ENCODE results near the gene VWA5B2. TPM values are rescaled to one million over a fixed set of nuclear protein-coding genes. Genes with fewer than 3 reads are reported as not detected.

Gene VWA5B2
- total and polyA plus RNA-seq, 2 of the 13 experiments (the other 11 are each of a cell fraction or from before 2014, with no cell fraction given), result 0.03 to 0.04 TPM

DNA sequence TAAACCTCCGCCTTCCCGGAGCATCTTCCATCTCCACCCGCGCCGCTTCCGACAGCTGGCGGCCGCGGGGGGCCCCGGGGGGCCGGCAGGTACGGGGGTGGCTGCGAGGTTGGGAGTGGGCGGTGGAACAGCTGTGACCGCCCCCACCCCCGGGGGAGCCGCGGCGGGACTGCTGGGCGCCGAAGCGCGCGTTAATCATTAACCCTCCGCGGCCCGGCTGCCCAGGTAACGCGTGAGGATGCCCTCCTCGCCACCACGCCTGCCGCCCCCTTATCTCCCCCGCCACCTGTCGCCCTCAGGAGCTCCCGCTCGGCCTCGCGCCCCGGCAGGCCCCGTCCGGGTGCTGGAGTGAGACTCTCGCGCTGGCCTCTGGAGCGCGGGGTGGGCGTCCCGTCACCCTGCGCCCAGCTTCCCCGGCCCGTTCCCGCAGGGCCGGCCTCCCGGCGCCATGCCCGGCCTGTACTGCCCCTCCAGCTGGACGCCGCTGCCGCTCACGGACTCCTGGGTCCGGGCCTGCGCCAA lies 757 bp downstream of the VWA5B2 start (continued):
- TF ChIP-seq, protein P1, sequence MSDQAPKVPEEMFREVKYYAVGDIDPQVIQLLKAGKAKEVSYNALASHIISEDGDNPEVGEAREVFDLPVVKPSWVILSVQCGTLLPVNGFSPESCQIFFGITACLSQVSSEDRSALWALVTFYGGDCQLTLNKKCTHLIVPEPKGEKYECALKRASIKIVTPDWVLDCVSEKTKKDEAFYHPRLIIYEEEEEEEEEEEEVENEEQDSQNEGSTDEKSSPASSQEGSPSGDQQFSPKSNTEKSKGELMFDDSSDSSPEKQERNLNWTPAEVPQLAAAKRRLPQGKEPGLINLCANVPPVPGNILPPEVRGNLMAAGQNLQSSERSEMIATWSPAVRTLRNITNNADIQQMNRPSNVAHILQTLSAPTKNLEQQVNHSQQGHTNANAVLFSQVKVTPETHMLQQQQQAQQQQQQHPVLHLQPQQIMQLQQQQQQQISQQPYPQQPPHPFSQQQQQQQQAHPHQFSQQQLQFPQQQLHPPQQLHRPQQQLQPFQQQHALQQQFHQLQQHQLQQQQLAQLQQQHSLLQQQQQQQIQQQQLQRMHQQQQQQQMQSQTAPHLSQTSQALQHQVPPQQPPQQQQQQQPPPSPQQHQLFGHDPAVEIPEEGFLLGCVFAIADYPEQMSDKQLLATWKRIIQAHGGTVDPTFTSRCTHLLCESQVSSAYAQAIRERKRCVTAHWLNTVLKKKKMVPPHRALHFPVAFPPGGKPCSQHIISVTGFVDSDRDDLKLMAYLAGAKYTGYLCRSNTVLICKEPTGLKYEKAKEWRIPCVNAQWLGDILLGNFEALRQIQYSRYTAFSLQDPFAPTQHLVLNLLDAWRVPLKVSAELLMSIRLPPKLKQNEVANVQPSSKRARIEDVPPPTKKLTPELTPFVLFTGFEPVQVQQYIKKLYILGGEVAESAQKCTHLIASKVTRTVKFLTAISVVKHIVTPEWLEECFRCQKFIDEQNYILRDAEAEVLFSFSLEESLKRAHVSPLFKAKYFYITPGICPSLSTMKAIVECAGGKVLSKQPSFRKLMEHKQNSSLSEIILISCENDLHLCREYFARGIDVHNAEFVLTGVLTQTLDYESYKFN (CRISPR knock-in tag; conservative IDR thresholded peaks at IDR 0.05), result peak; percentile 37
- no peak for TF ChIP-seq PCBP1 (IDR thresholded peaks at IDR 0.05; ENCODE audit: borderline replicate concordance, low read depth, low read length)
- TF ChIP-seq, protein P2, sequence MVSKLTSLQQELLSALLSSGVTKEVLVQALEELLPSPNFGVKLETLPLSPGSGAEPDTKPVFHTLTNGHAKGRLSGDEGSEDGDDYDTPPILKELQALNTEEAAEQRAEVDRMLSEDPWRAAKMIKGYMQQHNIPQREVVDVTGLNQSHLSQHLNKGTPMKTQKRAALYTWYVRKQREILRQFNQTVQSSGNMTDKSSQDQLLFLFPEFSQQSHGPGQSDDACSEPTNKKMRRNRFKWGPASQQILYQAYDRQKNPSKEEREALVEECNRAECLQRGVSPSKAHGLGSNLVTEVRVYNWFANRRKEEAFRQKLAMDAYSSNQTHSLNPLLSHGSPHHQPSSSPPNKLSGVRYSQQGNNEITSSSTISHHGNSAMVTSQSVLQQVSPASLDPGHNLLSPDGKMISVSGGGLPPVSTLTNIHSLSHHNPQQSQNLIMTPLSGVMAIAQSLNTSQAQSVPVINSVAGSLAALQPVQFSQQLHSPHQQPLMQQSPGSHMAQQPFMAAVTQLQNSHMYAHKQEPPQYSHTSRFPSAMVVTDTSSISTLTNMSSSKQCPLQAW (CRISPR knock-in tag; IDR thresholded peaks at IDR 0.05), result no peak
- peak; percentile 10 for TF ChIP-seq HNRNPK (IDR thresholded peaks at IDR 0.05; ENCODE audit: low read depth, low read length, poor library complexity, severe bottlenecking)
- TF ChIP-seq CBX2 (IDR thresholded peaks at IDR 0.05; ENCODE audit: low read depth, low read length), result no peak
- TF ChIP-seq CBX2 (CRISPR knock-in tag; IDR thresholded peaks at IDR 0.05; ENCODE audit: low read depth), result no peak
- TF ChIP-seq FOXK2 (IDR thresholded peaks at IDR 0.05), result no peak
- TF ChIP-seq ZSCAN25 (CRISPR knock-in tag; IDR thresholded peaks at IDR 0.05), result no peak
- no peak for TF ChIP-seq ZNF501 (CRISPR knock-in tag; IDR thresholded peaks at IDR 0.05)
- peak; percentile 97 for TF ChIP-seq HNRNPUL1 (IDR thresholded peaks at IDR 0.05; ENCODE audit: low read depth, low read length)
- no peak for TF ChIP-seq KLF12 (CRISPR knock-in tag; IDR thresholded peaks at IDR 0.05; ENCODE audit: borderline replicate concordance)
- TF ChIP-seq SALL1 (CRISPR knock-in tag; IDR thresholded peaks at IDR 0.05), result 0 out of 2 replicates have a peak, but pooled peaks have one; percentile 11
- TF ChIP-seq, protein P3, sequence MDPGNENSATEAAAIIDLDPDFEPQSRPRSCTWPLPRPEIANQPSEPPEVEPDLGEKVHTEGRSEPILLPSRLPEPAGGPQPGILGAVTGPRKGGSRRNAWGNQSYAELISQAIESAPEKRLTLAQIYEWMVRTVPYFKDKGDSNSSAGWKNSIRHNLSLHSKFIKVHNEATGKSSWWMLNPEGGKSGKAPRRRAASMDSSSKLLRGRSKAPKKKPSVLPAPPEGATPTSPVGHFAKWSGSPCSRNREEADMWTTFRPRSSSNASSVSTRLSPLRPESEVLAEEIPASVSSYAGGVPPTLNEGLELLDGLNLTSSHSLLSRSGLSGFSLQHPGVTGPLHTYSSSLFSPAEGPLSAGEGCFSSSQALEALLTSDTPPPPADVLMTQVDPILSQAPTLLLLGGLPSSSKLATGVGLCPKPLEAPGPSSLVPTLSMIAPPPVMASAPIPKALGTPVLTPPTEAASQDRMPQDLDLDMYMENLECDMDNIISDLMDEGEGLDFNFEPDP (CRISPR knock-in tag; conservative IDR thresholded peaks at IDR 0.05), result no peak
- TF ChIP-seq, protein P4, sequence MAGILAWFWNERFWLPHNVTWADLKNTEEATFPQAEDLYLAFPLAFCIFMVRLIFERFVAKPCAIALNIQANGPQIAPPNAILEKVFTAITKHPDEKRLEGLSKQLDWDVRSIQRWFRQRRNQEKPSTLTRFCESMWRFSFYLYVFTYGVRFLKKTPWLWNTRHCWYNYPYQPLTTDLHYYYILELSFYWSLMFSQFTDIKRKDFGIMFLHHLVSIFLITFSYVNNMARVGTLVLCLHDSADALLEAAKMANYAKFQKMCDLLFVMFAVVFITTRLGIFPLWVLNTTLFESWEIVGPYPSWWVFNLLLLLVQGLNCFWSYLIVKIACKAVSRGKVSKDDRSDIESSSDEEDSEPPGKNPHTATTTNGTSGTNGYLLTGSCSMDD (CRISPR knock-in tag; IDR thresholded peaks at IDR 0.05), result no peak
- no peak for TF ChIP-seq HOXA7 (CRISPR knock-in tag; IDR thresholded peaks at IDR 0.05)
- no peak for TF ChIP-seq NAIF1 (CRISPR knock-in tag; IDR thresholded peaks at IDR 0.05; ENCODE audit: borderline replicate concordance)
- no peak for TF ChIP-seq RARA (CRISPR knock-in tag; IDR thresholded peaks at IDR 0.05)
- TF ChIP-seq, protein P5, sequence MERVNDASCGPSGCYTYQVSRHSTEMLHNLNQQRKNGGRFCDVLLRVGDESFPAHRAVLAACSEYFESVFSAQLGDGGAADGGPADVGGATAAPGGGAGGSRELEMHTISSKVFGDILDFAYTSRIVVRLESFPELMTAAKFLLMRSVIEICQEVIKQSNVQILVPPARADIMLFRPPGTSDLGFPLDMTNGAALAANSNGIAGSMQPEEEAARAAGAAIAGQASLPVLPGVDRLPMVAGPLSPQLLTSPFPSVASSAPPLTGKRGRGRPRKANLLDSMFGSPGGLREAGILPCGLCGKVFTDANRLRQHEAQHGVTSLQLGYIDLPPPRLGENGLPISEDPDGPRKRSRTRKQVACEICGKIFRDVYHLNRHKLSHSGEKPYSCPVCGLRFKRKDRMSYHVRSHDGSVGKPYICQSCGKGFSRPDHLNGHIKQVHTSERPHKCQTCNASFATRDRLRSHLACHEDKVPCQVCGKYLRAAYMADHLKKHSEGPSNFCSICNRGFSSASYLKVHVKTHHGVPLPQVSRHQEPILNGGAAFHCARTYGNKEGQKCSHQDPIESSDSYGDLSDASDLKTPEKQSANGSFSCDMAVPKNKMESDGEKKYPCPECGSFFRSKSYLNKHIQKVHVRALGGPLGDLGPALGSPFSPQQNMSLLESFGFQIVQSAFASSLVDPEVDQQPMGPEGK (CRISPR knock-in tag; IDR thresholded peaks at IDR 0.05), result peak; percentile 90
- 0 out of 2 replicates have a peak, but pooled peaks have one; percentile 9 for TF ChIP-seq ZFY (CRISPR knock-in tag; IDR thresholded peaks at IDR 0.05)
- peak; percentile 49; the same call in 1 of the 2 replicates for TF ChIP-seq ZNF563 (CRISPR knock-in tag; IDR thresholded peaks at IDR 0.05)

Measured in HepG2 (cell line).